ENCODE measurements around the gene SCN8A.
"Not testable (repeated sequence)": the region's sequence is repeated elsewhere in the genome, so short reads cannot be mapped to it uniquely, and the experiment has no call there.

SCN8A gene

DNA sequence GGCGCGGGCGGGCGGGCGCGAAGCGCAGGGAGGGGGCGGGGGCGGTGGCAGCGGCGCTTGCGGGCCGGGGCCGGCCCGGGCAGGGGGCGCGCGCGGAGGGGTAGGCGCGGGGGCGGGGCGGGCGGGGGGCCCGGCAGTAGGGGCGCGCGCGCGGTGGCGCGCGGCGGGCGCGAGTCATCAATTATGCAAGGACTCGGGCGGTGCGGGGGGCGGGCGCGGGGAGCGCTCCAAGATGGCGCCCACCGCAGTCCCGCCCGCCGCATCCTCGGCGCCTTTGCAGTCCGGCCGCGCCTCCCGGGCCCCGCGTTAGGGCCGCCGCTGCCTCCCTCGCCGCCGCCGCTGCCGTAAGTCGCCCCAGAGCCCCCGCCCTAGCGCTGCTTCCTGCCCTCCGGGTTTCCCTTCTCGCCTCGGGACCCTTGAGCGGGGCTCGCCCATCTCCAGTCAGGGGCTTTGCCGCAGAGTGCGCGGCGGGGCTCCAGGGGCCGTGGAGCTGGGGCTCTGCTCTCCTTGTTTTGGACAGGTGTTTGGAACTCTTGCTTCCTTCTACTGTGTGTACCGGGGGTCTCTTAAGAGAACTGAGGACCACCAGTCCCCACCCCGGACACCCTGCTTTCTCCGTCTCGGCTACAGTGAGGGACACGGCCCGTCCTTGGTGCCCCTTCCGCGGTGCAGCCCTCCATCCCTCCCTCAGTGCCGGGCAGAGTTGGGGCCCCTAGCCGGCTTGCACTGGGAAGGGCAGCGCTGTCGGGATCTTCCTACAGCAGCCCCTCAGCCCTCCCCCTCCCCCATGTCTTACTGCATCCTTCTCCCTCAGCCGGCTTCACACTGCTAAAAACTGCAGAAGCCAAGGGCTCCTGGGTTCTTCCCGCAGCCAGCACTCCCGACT is at the start of gene SCN8A:
SCN8A (plus strand) TSS at position 218 of the 886 bp plus-strand sequence. CDS start 71,585 bp downstream, outside the sequence.
- H3K4me3 ChIP-seq: peak within 1 kb of the TSS; percentile 49 to 68 (median 52)
- peak within 1 kb of the TSS in 3 of 21 experiments; percentile 29 to 55 (median 50) for H3K27ac ChIP-seq

GRCh38 chr12:51546097-51546496 is 44.9 kb upstream of the SCN8A start:
- Histone ChIP-seq H3K4me3 (no peak overlapping the region), H3K27ac (no peak overlapping the region)

GRCh38 chr12:51547606-51548005 is 43.4 kb upstream of the SCN8A start:
- H3K4me3 ChIP-seq: no peak overlapping the region

DNA sequence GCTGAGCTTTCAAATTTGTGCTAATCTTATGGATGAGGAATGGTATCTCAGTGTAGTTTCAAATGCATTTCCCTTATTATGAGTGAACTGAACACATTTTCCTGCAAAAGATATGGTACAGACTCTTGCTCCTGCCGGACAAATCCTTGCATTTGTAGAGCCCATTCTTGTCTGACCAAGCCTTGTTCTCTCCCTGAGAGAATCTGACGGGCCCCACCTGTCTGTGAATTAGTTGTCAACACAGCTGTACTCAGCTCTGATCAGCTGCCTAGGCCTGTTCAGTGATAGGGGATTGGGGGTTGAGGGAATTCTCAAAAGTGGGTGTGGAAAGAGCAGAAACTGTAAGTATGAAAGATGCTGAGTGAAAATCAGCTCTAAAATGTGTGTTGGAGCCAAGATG is 42.8 kb upstream of the SCN8A start:
- no peak overlapping the region for H3K4me3 ChIP-seq
- no peak overlapping the region for H3K27ac ChIP-seq

More at GRCh38 chr12:51547606-51548005, 43.4 kb upstream of the SCN8A start:
- no peak overlapping the region for H3K27ac ChIP-seq

DNA sequence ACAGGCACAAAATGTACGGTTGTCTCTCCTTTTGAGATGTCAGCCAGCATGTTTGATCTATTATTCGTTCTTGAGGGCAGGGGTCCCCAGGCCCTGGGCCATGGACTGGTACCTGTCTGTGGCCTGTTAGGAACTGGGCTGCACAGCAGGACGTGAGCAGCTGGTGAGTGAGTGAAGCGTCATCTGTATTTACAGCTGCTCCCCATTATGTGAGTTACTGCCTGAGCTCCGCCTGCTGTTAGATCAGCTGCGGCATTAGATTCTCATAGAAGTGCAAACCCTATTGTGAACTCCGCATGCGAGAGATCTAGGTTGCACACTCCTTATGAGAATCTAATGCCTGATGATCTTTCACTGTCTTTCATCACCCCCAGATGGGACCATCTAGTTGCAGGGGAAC is 41.4 kb upstream of the SCN8A start:
- Histone ChIP-seq H3K4me3 (no peak overlapping the region), H3K27ac (no peak overlapping the region)

DNA sequence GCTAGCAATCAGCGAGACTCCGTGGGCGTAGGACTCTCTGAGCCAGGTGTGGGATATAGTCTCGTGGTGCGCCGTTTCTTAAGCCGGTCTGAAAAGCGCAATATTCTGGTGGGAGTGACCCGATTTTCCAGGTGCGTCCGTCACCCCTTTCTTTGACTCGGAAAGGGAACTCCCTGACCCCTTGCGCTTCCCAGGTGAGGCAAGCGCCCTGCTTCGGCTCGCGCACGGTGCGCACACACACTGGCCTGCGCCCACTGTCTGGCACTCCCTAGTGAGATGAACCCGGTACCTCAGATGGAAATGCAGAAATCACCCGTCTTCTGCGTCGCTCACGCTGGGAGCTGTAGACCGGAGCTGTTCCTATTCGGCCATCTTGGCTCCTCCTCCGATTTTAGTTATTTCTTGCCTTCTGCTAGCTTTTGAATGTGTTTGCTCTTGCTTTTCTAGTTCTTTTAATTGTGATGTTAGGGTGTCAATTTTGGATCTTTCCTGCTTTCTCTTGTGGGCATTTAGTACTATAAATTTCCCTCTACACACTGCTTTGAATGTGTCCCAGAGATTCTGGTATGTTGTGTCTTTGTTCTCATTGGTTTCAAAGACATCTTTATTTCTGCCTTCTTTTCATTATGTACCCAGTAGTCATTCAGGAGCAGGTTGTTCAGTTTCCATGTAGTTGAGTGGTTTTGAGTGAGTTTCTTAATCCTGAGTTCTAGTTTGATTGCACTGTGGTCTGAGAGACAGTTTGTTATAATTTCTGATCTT is 22.6 kb upstream of the SCN8A start:
- not testable (repeated sequence) for H3K4me3 ChIP-seq, H3K27ac ChIP-seq

DNA sequence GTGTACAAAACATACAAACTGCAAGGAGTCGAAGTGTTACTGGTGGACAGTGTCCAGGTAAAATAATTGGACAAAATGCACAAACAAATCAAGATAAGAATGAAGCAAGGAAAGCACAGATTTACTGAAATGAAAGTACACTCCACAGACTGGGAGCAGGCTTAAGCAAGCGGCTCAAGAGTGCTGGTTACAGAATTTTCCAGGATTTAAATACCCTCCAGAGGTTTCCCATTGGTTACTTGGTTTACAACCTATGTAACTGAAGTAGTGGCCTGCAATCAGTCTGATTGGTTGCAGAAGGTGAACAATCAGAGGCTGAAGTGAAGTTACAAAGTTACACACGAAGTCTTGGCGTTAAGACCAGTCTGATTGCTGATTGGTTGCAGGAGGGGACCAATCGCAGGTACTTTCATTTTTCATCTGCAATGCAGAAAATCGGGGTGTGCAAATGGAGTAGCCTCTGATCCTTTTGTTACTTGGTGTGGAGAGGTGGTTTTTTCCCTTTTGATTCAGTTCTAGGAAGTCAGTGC is 11.6 kb upstream of the SCN8A start:
- H3K27ac ChIP-seq: no peak overlapping the region
- H3K4me3 ChIP-seq: no peak overlapping the region

DNA sequence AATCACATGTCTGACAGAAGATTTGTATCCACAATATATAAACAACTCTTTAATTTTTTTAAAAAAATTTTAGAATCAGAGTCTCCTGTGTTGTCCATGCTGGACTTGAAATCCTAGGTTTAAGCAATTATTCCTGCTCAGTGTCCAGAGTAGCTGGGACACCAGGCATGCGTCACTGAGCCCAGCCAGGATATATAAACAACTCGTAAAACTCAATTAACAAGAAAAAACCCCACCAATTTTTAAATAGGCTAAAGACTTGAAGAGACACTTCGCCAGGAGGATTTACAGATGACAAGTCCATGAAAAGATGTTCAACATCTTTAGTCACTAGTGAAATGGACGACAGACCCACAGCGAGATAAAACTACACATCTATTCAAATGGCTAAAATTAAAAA is 2.0 kb upstream of the SCN8A start:
- Histone ChIP-seq H3K4me3 (no peak overlapping the region), H3K27ac (no peak overlapping the region)

GRCh38 chr12:51589557-51590176 is 1.4 kb upstream of the SCN8A start:
- no peak overlapping the region for H3K4me3 ChIP-seq
- no peak overlapping the region for H3K27ac ChIP-seq

GRCh38 chr12:51590347-51591015 is 552 bp upstream of the SCN8A start:
- H3K27ac ChIP-seq: no peak overlapping the region
- peak overlapping the region; percentile 1 to 68 (median 30) for H3K4me3 ChIP-seq

GRCh38 chr12:51592034-51592705 is 1.1 kb downstream of the SCN8A start:
- peak overlapping the region in 1 of 7 experiments; percentile 50 for H3K4me3 ChIP-seq
- peak overlapping the region in 2 of 21 experiments; percentile 14 to 50 for H3K27ac ChIP-seq

GRCh38 chr12:51593021-51593420 is 2.0 kb downstream of the SCN8A start:
- no peak overlapping the region for H3K27ac ChIP-seq
- no peak overlapping the region for H3K4me3 ChIP-seq

DNA sequence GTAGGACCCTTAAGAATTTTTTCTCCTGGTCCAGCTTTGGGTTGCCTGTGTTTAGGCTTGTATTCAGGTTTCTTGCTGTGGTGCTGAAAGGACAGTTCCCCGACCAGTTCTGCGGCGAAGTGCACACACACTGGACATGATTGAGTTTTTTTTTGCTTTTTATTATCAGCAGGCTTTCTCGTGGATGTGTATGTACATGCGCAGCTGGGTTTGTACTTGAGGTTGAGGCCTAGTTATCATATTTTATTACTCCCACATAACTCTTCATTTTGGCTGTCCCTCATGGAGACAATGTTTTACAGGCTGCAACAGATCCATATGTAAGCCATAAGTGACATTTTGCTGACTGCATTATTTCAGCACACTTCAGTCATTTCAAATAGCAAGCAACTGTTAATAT is 2.5 kb downstream of the SCN8A start:
- H3K27ac ChIP-seq: no peak overlapping the region
- no peak overlapping the region for H3K4me3 ChIP-seq

GRCh38 chr12:51598156-51598555 is 7.1 kb downstream of the SCN8A start:
- no peak overlapping the region for H3K4me3 ChIP-seq
- H3K27ac ChIP-seq: no peak overlapping the region

- no peak overlapping the region for H3K4me3 ChIP-seq
- H3K27ac ChIP-seq: no peak overlapping the region
These were observed 9.7 kb downstream of the SCN8A start for GRCh38 chr12:51600721-51601120.

DNA sequence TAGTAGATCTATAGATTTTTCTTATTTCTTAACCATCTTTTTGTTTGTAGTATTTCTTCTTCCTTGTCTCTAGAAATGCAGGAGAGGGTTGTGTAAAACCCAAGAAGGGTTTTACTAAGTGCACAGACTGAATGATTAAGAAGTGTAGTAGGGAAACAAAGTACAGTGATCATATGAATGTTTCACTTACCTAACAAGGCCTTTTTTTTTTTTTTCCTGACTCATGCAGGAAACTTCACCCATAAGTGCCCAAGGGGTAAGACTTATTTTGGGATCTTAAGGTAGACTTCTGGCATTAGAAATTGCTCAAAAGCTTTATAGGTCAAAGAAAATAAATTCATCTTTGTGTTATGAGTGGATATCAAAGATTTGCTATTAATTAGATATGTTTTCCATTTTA is 10.2 kb downstream of the SCN8A start:
- H3K27ac ChIP-seq: no peak overlapping the region
- no peak overlapping the region for H3K4me3 ChIP-seq

- not testable (repeated sequence) for H3K4me3 ChIP-seq, H3K27ac ChIP-seq
These were observed 14.9 kb downstream of the SCN8A start for GRCh38 chr12:51605896-51606295.

- H3K4me3 ChIP-seq: not testable (repeated sequence)
These were observed 16.2 kb downstream of the SCN8A start for GRCh38 chr12:51607197-51607596.

GRCh38 chr12:51620448-51620847 is 29.4 kb downstream of the SCN8A start:
- Histone ChIP-seq H3K4me3 (no peak overlapping the region), H3K27ac (no peak overlapping the region)

More at GRCh38 chr12:51607197-51607596, 16.2 kb downstream of the SCN8A start:
- H3K27ac ChIP-seq: not testable (repeated sequence)
